ENCODE data around the gene IFNA2.

Gene IFNA2

DNA sequence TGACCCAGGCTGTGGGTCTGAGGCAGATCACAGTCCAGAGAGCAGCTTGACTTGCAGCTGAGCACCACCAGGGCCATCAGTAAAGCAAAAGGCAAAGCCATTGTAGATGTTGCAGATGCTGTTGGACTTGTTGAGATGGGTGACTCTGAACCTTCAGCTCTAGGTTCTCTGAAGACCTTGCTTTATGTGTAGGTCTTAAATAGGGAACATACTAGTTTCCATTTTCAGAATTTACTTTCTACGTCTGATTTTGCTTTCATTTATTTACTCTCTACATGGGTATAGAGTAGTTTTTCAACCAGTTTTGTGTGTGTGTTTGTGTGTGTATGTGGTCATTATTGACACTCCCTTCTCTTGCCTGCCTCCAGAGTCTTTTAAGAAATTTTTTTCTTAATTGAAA, 34.4 kb downstream of the IFNA2 start, which contains the start of gene IFNA6:
IFNA6 (minus strand) TSS at position 101 of the 400 bp plus-strand sequence; CDS start at position 101, 0 bp downstream.
- Histone ChIP-seq H4K20me1 (ENCODE audit: insufficient read depth, low read length) (no peaks in the 10 kb centered on the region), H3K9ac (ENCODE audit: low read depth, low read length) (no peak within 1 kb of the TSS), H2AFZ (ENCODE audit: low read depth, low read length) (no peak within 1 kb of the TSS), H3K36me3 (ENCODE audit: insufficient read depth, low read length) (no peaks in the 10 kb centered on the region), H3K27me3 (ENCODE audit: insufficient read depth, low read length, poor library complexity) (no peaks in the 10 kb centered on the region), H3K4me2 (ENCODE audit: insufficient read depth, low read length) (no peak within 1 kb of the TSS), H3K4me1 (ENCODE audit: insufficient read depth, low read length) (no peaks in the 10 kb centered on the region), H3K27ac (ENCODE audit: low read length) (no peak within 1 kb of the TSS), H3K9me3 (ENCODE audit: insufficient read depth, low read length, severe bottlenecking) (no peaks in the 10 kb centered on the region), H3K79me2 (ENCODE audit: insufficient read depth, low read length) (no peaks in the 10 kb centered on the region), H3K4me3 (ENCODE audit: low read depth in 1 of 2, low read length in 2 of 2) (no peak within 1 kb of the TSS)
- ATAC-seq (ENCODE audit: insufficient read depth, low read depth) (no peak), DNase-seq (no peak)
- TF ChIP-seq EZH2 (IDR thresholded peaks at IDR 0.05; ENCODE audit: borderline replicate concordance, low read depth, low read length, severe bottlenecking) (no peak), CTCF (IDR thresholded peaks at IDR 0.05; ENCODE audit: borderline replicate concordance, extremely low read depth, low read length, poor library complexity, severe bottlenecking) (no peak)

DNA sequence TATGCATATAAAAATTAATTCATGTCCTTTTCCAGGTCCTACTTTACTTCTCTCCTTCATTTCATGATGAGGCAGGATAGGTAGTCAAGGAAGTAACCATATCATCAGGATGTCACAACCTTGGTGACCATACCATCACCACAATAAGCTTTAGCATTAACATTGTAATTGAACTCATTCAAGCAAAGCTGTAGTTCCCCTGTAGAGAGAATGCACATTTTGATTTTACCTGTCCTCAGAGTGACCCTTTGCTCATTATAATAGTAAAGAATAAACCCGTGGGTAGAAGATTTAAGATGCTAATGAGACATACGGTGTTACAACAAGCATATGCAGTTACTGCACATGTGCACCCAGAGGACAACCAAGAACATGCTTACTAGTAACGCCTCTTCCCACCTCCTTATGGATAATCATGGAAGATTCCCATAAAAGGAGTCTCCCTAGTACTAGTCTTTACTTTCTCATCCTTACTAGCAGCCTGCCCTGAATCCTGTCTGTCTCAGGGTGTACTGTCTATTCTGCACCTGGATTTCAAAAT, 36.7 kb downstream of the IFNA2 start:
- no peaks in the 10 kb centered on the region for H3K27me3 ChIP-seq (ENCODE audit: insufficient read depth, low read length, poor library complexity)
- H4K20me1 ChIP-seq (ENCODE audit: insufficient read depth, low read length) = no peaks in the 10 kb centered on the region
- no peaks in the 10 kb centered on the region for H3K36me3 ChIP-seq (ENCODE audit: insufficient read depth, low read length)
- no peak overlapping the region for H3K4me2 ChIP-seq (ENCODE audit: insufficient read depth, low read length)
- H3K9ac ChIP-seq (ENCODE audit: low read depth, low read length) = no peak overlapping the region
- H2AFZ ChIP-seq (ENCODE audit: low read depth, low read length) = no peak overlapping the region
- no peaks in the 10 kb centered on the region for H3K4me1 ChIP-seq (ENCODE audit: insufficient read depth, low read length)
- H3K4me3 ChIP-seq (ENCODE audit: low read depth in 1 of 2, low read length in 2 of 2) = no peak overlapping the region
- H3K9me3 ChIP-seq (ENCODE audit: insufficient read depth, low read length, severe bottlenecking) = no peaks in the 10 kb centered on the region
- H3K79me2 ChIP-seq (ENCODE audit: insufficient read depth, low read length) = no peaks in the 10 kb centered on the region
- no peak for DNase-seq
- no peak for TF ChIP-seq EZH2 (IDR thresholded peaks at IDR 0.05; ENCODE audit: borderline replicate concordance, low read depth, low read length, severe bottlenecking)
- no peak for TF ChIP-seq CTCF (IDR thresholded peaks at IDR 0.05; ENCODE audit: borderline replicate concordance, extremely low read depth, low read length, poor library complexity, severe bottlenecking)
- H3K27ac ChIP-seq (ENCODE audit: low read length) = no peak overlapping the region
- no peak for ATAC-seq (ENCODE audit: insufficient read depth, low read depth)

GRCh38 chr9:21340735-21341134, 44.5 kb downstream of the IFNA2 start:
- no peak for ATAC-seq (ENCODE audit: insufficient read depth, low read depth)
- TF ChIP-seq CTCF (IDR thresholded peaks at IDR 0.05; ENCODE audit: borderline replicate concordance, extremely low read depth, low read length, poor library complexity, severe bottlenecking) = no peak
- no peak for TF ChIP-seq EZH2 (IDR thresholded peaks at IDR 0.05; ENCODE audit: borderline replicate concordance, low read depth, low read length, severe bottlenecking)
- no peak overlapping the region for H3K9ac ChIP-seq (ENCODE audit: low read depth, low read length)

More at GRCh38 chr9:21340735-21341134, 44.5 kb downstream of the IFNA2 start:
- H3K79me2 ChIP-seq (ENCODE audit: insufficient read depth, low read length) = no peaks in the 10 kb centered on the region
- H3K27me3 ChIP-seq (ENCODE audit: insufficient read depth, low read length, poor library complexity) = peaks cover 9% of the 10 kb centered on the region
- H4K20me1 ChIP-seq (ENCODE audit: insufficient read depth, low read length) = no peaks in the 10 kb centered on the region
- no peak overlapping the region for H2AFZ ChIP-seq (ENCODE audit: low read depth, low read length)
- no peak overlapping the region for H3K4me2 ChIP-seq (ENCODE audit: insufficient read depth, low read length)
- no peak overlapping the region for H3K4me3 ChIP-seq (ENCODE audit: low read depth in 1 of 2, low read length in 2 of 2)
- H3K9me3 ChIP-seq (ENCODE audit: insufficient read depth, low read length, severe bottlenecking) = no peaks in the 10 kb centered on the region
- H3K4me1 ChIP-seq (ENCODE audit: insufficient read depth, low read length) = peaks cover 3% of the 10 kb centered on the region; the same call in 1 of the 2 replicates
- no peak for DNase-seq
- no peak overlapping the region for H3K27ac ChIP-seq (ENCODE audit: low read length)
- no peaks in the 10 kb centered on the region for H3K36me3 ChIP-seq (ENCODE audit: insufficient read depth, low read length)

Measured in DND-41 (cell line).